ENCODE measurements around the gene MCC.

MCC gene

DNA sequence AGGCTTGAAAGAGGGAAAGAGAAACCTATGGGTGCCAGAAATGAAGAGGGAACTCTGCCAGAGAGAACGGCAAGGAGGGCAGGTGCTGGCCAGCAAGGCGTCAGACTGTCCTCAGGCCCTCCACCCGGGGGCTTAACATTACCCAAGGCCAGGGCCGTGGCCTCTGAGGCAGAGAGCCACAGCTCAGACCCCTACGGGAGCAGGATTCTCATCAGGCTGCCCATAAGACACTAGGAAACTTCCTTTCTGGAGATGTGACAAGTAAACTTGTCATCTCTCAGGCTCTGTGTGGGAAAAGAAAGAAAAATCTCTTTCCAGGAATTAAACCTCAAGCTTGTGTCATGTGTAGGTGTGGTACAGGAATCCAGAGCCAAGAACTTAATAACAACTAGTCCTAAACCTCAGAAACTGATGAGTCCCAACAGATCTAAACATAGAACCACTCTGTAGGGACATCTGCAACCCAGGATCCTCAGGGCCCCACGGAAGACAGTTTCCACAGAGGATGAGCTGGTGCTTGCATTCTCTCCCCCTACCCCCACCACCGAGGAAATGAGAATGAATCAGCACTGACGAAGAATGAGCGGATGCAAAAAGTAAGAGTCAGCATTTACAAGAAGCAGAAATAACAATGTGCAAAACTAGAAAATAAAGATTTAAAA, 437.4 kb downstream of the MCC start:
- TF ChIP-seq, protein P1, sequence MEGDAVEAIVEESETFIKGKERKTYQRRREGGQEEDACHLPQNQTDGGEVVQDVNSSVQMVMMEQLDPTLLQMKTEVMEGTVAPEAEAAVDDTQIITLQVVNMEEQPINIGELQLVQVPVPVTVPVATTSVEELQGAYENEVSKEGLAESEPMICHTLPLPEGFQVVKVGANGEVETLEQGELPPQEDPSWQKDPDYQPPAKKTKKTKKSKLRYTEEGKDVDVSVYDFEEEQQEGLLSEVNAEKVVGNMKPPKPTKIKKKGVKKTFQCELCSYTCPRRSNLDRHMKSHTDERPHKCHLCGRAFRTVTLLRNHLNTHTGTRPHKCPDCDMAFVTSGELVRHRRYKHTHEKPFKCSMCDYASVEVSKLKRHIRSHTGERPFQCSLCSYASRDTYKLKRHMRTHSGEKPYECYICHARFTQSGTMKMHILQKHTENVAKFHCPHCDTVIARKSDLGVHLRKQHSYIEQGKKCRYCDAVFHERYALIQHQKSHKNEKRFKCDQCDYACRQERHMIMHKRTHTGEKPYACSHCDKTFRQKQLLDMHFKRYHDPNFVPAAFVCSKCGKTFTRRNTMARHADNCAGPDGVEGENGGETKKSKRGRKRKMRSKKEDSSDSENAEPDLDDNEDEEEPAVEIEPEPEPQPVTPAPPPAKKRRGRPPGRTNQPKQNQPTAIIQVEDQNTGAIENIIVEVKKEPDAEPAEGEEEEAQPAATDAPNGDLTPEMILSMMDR (IDR thresholded peaks at IDR 0.05; ENCODE audit: extremely low read depth, insufficient read depth, missing control alignments): no peak
- DNase-seq (ENCODE audit: low spot score): no peak
- in situ Hi-C loops (cut with MboI; ENCODE audit: low pct_unique_long_range_greater_than_20kb, low sequenced_read_pairs, unreplicated experiment): no loop called here

DNA sequence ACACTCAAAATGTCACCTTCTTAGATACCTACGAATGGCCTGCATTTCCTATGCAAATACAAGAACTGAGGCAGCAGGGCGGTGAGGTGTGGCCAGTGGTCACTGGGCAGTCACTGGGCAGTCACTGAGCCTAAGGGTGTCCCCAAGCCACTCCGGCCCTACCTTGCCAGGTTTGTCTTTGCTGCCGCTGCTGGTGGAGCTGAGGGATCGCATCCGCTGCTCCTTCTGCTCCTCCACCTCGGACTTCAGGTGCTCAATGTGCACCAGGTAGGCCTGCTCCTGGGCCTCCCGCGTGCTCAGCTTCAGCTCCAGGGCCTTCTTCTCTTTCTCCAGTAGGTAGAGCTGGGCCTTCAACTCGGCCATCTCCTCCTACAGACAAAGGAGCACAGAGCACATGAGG, 439.3 kb downstream of the MCC start:
- TF ChIP-seq, protein P1 (IDR thresholded peaks at IDR 0.05; ENCODE audit: extremely low read depth, insufficient read depth, missing control alignments): no peak
- in situ Hi-C loops (cut with MboI; ENCODE audit: low pct_unique_long_range_greater_than_20kb, low sequenced_read_pairs, unreplicated experiment): loop anchor here (25.0 kb wide), 1 partner anchor 463 kb away; the partner anchor contains the start of gene YTHDC2
- DNase-seq (ENCODE audit: low spot score): no peak

DNA sequence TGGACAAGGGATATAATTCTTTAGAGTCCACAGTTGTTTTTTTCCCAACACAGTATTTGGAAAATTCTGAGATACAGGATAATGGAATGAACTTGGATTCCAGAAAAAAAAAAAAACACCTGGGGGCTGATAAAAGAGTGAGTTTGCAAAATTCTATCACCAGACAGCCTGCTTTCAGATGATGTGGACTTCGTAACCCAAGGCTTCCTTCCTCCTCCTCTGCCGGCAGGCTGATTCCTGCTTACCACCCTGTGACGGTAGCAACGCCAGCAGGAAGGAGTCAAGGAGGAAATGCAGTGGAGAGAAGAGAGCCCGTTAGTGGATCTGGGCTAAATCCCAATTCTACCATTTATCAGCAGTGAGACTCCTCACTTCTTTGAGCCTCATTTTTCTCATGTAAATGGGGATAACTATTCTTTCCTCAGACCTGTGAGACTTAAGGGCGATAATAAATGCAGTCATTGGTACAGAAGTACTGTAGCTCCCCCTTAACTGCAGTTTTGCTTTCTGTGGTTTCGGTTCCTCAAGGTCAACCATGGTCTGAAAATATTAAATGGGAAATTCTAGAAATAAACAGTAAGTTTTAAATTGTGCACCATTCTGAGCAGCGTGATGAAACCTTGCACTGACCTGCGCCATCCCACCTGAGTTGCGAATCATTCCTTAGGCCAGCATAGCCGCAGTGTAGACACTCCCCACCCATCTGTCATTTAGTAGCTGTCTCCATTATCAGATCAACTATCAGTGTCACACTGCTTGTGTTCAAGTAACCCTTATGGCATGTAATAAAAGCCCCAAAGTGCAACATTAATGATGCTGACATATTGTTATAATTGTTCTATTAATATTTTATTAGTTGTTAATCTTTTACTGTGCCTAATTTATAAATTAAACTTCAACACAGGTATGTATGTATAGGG, 440.3 kb downstream of the MCC start:
- TF ChIP-seq, protein P1 (IDR thresholded peaks at IDR 0.05; ENCODE audit: extremely low read depth, insufficient read depth, missing control alignments): no peak
- peak; percentile 44 for DNase-seq (ENCODE audit: low spot score)
- in situ Hi-C loops (cut with MboI; ENCODE audit: low pct_unique_long_range_greater_than_20kb, low sequenced_read_pairs, unreplicated experiment): loop anchor here (25.0 kb wide), 1 partner anchor 464 kb away; the partner anchor contains the start of gene YTHDC2

DNA sequence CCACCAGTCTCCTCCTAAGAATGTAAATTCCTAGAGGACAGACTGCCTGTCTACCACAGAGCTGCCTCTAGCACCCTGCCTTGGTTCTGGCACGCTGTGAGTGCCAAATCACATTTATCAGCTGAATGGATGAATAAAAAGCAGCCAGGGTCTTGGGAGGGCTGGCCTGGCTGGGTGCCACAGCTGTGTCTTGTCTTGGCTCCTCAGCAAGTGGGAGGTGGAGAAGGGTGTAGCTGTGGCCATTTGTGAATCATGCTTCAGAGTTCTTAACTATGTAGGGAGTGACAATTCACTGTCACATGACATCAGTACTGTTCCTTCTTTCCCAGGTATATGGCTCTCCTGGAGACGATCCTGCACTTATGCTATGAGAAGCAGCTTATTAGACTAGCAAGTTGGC, 441.0 kb downstream of the MCC start:
- DNase-seq (ENCODE audit: low spot score): no peak
- TF ChIP-seq, protein P1 (IDR thresholded peaks at IDR 0.05; ENCODE audit: extremely low read depth, insufficient read depth, missing control alignments): no peak
- in situ Hi-C loops (cut with MboI; ENCODE audit: low pct_unique_long_range_greater_than_20kb, low sequenced_read_pairs, unreplicated experiment): loop anchor here (25.0 kb wide), 1 partner anchor 465 kb away; the partner anchor contains the start of gene YTHDC2

DNA sequence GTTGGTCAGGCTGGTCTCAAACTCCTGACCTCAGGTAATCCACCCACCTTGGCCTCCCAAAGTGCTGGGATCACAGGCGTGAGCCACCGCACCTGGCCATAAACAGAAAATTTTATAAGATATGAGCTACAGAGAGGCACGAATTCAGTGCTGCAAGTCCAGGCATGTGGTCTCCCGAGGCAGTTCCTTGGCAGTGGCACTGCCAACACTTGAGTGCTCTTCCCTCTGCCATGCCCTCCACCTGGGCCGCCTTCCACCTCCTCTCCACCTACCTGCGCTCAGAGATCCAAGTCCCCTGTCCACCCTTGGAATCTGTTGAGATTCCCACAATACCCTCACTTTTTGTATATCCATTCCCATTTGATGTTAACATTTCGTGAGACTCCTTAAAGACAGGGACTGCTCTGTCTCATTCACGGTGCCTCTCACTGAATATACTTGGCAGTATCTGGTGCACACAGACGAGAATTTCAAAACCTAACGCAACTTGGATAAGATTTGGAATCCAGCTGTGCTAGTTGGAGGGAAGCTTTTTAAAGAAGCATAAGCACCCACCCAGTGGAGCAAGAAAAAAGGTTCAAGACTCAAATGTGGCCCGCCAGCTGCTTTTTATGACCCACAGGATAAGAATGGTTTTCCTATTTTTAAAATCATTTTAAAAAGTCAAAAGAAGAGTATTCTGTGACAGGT, 443.3 kb downstream of the MCC start:
- TF ChIP-seq, protein P1 (IDR thresholded peaks at IDR 0.05; ENCODE audit: extremely low read depth, insufficient read depth, missing control alignments): no peak
- in situ Hi-C loops (cut with MboI; ENCODE audit: low pct_unique_long_range_greater_than_20kb, low sequenced_read_pairs, unreplicated experiment): loop anchor here (25.0 kb wide), 1 partner anchor 467 kb away; the partner anchor contains the start of gene YTHDC2

DNA sequence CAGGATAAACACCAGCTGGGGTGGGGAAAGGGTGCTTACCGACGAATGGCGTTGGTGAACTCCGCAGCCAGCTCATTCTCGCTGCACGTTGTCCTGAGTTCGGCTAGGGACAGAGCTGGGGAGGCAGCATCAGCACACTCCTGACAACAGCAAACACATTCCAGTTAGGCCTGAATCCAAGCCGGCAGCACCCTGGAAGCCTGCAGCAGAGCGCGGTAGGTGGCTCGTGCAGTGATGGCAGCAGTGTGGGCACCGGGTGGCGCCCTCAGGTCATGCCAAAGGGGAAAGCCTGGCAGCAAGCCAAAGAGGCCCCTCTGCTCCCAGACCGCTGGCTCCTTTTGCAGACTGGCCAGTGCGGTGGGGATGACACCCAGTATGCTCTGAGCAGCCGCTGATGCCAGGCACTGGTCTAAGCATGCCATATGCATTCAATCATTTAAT, 444.7 kb downstream of the MCC start:
- DNase-seq (ENCODE audit: low spot score): no peak
- in situ Hi-C loops (cut with MboI; ENCODE audit: low pct_unique_long_range_greater_than_20kb, low sequenced_read_pairs, unreplicated experiment): loop anchor here (25.0 kb wide), 1 partner anchor 469 kb away; the partner anchor contains the start of gene YTHDC2
- TF ChIP-seq, protein P1 (IDR thresholded peaks at IDR 0.05; ENCODE audit: extremely low read depth, insufficient read depth, missing control alignments): peak; percentile 28

More for the DNA sequence above, 443.3 kb downstream of the MCC start:
- no peak for DNase-seq (ENCODE audit: low spot score)
